Colon (tissue), 2 donors: Measurements from ENCODE around the gene ACSF3.
"Not testable (repeated sequence)": the region's sequence is repeated elsewhere in the genome, so short reads cannot be mapped to it uniquely, and the experiment has no call there.

Experiments used
- FAIRE-seq: peaks from 2 replicates; lab custom pipeline; 2012; peaks lifted over from hg19 to GRCh38; lab: Jason Lieb, UNC
- donor health status: control.
- donor health status: control.

Gene ACSF3

DNA sequence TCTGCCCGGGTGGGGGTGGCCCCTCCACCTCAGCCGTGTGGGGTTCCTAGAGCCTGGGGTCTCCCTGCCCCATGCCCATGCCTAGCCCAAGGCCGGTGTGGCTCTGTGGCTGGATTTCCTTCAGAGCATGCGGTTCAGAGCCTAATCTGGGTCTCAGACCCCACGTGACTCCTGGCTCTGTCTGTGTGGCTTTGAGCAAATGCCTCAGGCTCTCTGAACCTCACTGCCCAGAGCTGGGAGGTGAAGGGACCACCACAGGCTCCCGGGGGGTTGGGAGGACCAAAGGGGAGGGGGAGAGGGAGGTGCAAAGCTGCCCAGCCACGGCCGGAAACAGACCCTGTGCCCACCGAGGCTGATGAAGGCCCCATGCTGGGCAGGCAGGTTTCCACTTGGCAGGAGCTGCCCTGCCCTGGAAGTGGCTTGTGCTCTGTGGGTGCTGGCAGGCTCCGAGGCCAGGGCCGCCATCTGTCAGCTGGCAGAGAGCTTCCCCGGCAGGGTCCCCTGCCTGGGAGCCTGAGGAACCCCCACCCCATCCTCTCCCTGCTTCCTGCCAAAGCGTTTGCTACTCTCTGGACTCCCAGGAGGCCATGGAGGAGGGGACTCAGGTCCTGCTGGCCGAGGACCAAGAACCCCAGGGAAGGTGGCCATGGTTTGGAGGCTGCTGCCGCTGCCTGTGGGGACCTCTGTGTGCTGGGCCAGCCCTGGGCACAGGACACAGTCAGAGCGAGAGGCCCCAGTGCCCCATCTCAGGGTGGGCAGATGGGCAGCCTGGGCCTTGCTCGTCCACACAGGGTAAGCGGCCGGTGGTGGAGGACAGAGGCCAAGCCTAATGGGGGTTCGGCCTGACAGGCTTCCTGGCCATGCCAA lies 81.9 kb downstream of the ACSF3 start:
- FAIRE-seq: no peak

- no peak for FAIRE-seq
These were observed 82.6 kb downstream of the ACSF3 start for GRCh38 chr16:89176147-89176690.

DNA sequence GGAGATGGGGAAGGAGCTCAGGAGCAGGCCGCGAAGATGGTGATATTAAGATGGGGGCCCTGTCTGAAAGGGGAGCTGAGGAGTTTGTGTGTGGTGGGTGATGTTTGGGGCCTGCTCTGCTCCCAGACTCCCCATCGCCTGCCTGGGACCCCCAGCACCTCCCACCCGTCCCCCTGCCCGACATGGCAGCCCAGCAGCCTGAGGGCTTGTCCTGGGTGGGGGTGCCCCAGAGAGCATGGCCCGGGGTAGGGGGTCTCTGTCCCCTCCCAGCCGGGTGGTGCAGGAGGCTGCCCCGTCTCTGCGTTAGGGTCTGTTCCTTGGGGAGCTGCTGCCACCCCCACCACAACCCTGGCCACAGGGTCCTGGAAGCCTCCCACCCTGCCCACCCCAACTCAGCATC lies 83.1 kb downstream of the ACSF3 start:
- FAIRE-seq: no peak

DNA sequence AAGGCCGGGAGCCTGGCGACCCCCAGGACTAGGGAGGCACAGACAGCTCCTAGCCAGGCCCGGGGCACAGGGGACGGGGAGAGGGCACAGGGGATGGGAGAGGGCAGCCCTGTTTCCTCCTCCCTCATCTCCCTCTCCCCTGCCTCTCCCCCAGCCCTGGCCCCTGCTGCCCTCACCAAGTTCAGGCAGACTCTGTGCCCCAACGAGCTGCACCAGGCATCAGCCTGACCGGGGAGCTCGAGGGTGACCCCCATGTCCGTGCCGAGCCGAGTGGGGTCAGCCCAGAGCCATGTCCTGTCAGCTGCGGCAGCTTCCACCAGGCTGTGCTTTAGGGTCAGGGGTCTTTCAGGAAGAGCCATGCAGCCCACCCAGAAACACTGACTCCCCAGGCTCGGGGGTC lies 83.8 kb downstream of the ACSF3 start:
- no peak for FAIRE-seq

DNA sequence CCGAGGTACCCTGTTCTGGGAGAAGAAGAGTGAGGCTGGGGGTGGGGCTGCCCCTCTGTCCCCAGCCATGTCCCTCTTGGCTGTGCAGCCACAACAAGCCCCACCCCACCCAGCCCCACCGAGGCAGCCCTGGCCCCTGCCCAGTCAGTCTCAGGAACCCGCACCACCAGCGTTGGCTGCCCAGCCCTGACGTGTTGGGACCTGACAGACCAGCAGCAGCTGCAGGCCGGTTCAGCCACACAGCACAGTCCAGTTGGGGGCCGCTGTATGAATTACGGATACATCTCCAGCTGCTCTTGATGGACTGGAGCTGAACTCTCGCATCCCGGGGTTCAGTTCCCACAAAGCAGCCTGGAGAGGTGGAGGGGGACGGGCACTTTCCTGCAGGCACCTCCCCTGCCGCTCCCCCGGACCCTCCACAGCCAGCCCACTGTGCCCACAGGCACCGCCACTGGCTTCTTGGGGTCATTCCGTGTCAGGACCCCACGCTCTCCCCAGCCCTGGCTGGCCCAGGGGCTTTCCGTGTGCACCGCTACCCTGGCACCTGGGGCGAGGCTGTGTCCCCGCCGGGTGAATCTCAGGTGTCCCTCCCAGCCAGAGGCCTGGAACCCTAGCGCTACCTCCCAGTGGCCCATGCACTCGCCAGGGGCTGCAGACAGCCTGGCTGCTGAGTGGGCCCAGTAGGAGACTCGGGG lies 84.9 kb downstream of the ACSF3 start:
- FAIRE-seq: no peak

DNA sequence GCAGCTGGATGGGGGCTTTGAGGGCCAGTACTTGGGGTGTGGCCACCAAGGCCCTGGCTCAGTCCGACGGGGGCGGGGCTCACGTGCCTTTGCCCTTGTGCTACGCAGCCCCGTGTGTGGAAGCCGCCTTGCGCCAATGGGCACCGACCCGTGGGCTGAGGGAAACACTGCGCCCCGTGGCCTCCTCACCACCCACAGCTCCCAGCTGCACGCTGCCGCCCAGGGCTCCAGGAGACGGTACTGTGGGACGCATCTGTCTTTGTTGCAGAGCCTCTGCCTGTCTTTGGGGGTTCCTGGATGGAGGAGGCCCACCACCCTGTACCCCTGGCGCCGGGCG lies 85.5 kb downstream of the ACSF3 start:
- no peak for FAIRE-seq

DNA sequence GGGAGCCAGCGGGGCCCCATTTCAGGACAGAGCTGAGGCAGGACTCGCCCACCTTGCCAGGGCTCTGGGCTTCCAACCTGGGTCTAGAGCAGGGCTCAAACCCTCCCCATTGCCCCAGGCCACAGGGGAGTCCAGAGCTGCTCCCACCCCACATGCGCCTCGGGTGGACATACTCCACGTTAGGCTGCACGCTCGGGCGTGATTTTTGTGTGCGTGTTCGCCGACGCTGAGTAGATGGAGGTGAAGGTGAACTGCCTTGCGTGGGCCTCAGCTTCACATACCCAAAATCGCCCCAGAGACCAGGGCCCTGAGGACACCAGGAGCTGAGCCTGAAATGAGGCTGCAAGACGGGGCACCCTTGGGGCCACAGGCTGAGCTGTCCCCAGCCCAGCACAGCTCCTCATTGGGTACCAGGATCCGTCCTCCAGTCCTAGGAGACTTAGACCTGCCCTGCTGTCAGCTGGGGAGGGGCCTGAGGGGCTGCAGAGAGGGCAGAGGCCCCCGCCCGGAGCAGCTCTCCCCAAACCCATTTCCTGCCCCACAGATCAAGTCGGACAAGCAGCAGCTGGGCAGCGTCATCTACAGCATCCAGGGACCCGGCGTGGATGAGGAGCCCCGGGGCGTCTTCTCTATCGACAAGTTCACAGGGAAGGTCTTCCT lies 86.1 kb downstream of the ACSF3 start:
- no peak for FAIRE-seq

DNA sequence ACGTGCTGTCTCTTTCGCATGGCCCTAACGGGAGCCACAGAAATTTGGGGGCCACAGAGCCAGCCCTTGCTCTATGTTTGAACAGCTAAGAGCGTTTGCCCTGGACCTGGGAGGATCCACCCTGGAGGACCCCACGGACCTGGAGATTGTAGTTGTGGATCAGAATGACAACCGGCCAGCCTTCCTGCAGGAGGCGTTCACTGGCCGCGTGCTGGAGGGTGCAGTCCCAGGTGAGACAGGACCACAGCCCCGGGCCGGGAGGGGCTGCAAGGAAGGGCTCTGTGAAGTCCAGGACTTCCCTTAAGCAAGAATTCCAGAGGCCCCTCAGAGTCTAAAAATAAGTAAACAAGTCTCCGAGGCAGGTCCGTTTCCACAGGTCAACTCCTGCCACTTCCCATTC lies 89.8 kb downstream of the ACSF3 start:
- no peak for FAIRE-seq

GRCh38 chr16:89183975-89184676 lies 90.5 kb downstream of the ACSF3 start:
- no peak for FAIRE-seq

DNA sequence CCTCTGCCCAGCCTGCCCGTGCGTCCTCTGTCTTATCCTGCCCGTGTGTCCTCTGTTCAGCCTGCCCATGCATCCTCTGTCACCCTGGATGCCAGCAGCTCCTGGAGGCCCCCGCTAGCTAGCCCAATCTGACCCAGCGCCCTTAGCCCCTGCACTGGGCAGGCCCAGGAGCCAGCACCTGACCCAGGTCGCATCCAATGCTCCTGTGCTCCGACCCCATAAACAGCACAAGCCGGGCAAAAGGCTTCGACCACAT lies 91.0 kb downstream of the ACSF3 start:
- FAIRE-seq: no peak

- no peak for FAIRE-seq
These were observed 91.5 kb downstream of the ACSF3 start for GRCh38 chr16:89184933-89185794.

GRCh38 chr16:89185887-89186592 lies 92.4 kb downstream of the ACSF3 start:
- FAIRE-seq: not testable (repeated sequence)

- FAIRE-seq: not testable (repeated sequence)
These were observed 93.0 kb downstream of the ACSF3 start for GRCh38 chr16:89186593-89187031.

DNA sequence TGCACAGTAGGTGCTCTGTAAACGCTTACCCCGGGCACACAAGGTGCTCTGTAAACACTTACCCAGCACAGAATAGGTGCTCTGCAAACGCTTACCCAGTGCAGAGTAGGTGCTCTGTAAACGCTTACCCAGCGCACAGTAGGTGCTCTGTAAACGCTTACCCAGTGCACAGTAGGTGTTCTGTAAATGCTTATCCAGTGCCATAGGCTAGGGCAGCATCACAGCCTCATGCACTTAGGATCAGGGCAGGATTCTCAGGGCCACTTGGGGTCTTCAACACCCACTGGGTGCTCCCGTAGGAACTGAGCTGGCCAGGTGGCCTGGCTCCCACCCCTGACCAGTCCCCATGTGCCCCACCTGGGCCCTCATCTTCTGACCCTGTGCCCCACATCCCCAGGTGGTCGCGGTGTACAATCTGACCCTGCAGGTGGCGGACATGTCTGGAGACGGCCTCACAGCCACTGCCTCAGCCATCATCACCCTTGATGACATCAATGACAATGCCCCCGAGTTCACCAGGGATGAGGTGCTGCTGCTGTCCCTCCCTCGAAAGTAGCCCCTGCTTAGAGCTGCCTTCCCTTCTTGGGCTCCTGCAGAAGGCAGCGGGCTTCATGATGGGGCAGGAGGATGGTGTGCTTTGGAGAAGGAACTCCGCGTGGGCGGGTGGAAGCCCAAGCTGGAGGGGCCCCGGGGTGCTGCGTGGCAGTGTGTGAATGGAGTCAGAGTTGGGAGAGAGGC lies 93.5 kb downstream of the ACSF3 start:
- no peak for FAIRE-seq

DNA sequence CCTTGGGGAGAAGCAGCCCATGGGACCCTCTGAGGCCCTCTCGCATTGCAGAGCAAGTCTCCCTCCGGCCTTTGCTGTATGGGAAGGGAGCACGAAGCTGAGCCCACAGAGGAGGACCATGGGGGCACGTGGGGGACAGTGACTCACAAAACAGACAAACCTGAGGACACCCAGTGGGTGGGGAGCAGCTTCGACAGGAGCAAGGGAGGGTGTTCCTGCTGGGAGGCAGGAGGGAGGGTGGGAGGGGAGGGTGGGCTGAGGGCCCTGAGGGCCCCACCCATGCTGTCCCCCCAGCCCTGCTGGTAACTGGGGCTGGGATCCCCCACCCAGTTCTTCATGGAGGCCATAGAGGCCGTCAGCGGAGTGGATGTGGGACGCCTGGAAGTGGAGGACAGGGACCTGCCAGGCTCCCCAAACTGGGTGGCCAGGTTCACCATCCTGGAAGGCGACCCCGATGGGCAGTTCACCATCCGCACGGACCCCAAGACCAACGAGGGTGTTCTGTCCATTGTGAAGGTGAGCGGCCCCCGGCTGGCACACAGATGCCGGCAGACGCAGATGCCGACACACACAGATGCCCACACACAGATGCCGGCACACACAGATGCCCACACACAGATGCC lies 94.2 kb downstream of the ACSF3 start:
- no peak for FAIRE-seq

- not testable (repeated sequence) for FAIRE-seq
These were observed 95.1 kb downstream of the ACSF3 start for GRCh38 chr16:89188471-89189357.

- no peak for FAIRE-seq
These were observed 95.8 kb downstream of the ACSF3 start for GRCh38 chr16:89189358-89190025.
